ENCODE data around the gene MRPL33.
A peak's percentile ranks its signal among the peaks of the same experiment; 100 is the strongest.

Gene MRPL33

GRCh38 chr2:27738349-27739057 is 33.0 kb upstream of the MRPL33 start:
- DNase-seq: no peak
- no peak overlapping the region for H3K4ac ChIP-seq (ENCODE audit: low read depth, low read length)
- H3K79me2 ChIP-seq (ENCODE audit: control insufficient read depth, insufficient read depth, low read length, poor library complexity): peaks cover 4% of the 10 kb centered on the region
- no peaks in the 10 kb centered on the region for H3K36me3 ChIP-seq (ENCODE audit: control insufficient read depth in 1 of 2, insufficient read depth in 2 of 2, low read length in 2 of 2)
- H3K4me2 ChIP-seq (ENCODE audit: low read length): no peak overlapping the region
- peaks cover 4% of the 10 kb centered on the region for H3K9me3 ChIP-seq (ENCODE audit: insufficient read depth, low read depth, low read length)
- no peaks in the 10 kb centered on the region for H3K27me3 ChIP-seq (ENCODE audit: insufficient read depth, low read length)
- WGBS (ENCODE audit: extremely low coverage, insufficient coverage, insufficient read length): no CpG with 5 or more reads among the region's 13 CpGs
- no peak overlapping the region for H3K14ac ChIP-seq (ENCODE audit: low read length)
- no peak overlapping the region for H3K27ac ChIP-seq (ENCODE audit: low read depth, low read length)
- H3K18ac ChIP-seq (ENCODE audit: low read length): no peak overlapping the region
- no peak overlapping the region for H4K91ac ChIP-seq (ENCODE audit: low read depth, low read length)
- no peak overlapping the region for H4K8ac ChIP-seq (ENCODE audit: low read depth, low read length)
- no peak overlapping the region for H3K9ac ChIP-seq (ENCODE audit: low read length)
- no peak overlapping the region for H2AFZ ChIP-seq (ENCODE audit: insufficient read depth, low read length, poor library complexity)
- H2BK120ac ChIP-seq (ENCODE audit: insufficient read depth, low read length, poor library complexity): no peak overlapping the region
- H2BK5ac ChIP-seq (ENCODE audit: low read depth, low read length, poor library complexity): no peak overlapping the region
- H3K4me3 ChIP-seq (ENCODE audit: low read depth, low read length): no peak overlapping the region
- no peak overlapping the region for H2AK5ac ChIP-seq (ENCODE audit: low read length)
- peaks cover 4% of the 10 kb centered on the region for H3K79me1 ChIP-seq (ENCODE audit: low read length)
- H2BK12ac ChIP-seq (ENCODE audit: low read length): no peak overlapping the region
- H3K4me1 ChIP-seq (ENCODE audit: control insufficient read depth in 1 of 2, insufficient read depth in 2 of 2, low read length in 2 of 2): peaks cover 3 to 10% of the 10 kb centered on the region in 2 experiments
- no peak overlapping the region for H4K12ac ChIP-seq (ENCODE audit: low read depth, low read length)
- H3K23ac ChIP-seq (ENCODE audit: low read length): no peak overlapping the region

GRCh38 chr2:27739058-27739373 is 32.5 kb upstream of the MRPL33 start:
- no peak overlapping the region for H2AK5ac ChIP-seq (ENCODE audit: low read length)
- H3K9me3 ChIP-seq (ENCODE audit: insufficient read depth, low read depth, low read length): peaks cover 4% of the 10 kb centered on the region
- peaks cover 3 to 10% of the 10 kb centered on the region in 2 experiments for H3K4me1 ChIP-seq (ENCODE audit: control insufficient read depth in 1 of 2, insufficient read depth in 2 of 2, low read length in 2 of 2)
- no peak overlapping the region for H3K4me3 ChIP-seq (ENCODE audit: low read depth, low read length)
- no peak overlapping the region for H3K23ac ChIP-seq (ENCODE audit: low read length)
- no peak overlapping the region for H4K91ac ChIP-seq (ENCODE audit: low read depth, low read length)
- no peak overlapping the region for H2AFZ ChIP-seq (ENCODE audit: insufficient read depth, low read length, poor library complexity)
- H2BK120ac ChIP-seq (ENCODE audit: insufficient read depth, low read length, poor library complexity): no peak overlapping the region
- no peak overlapping the region for H3K9ac ChIP-seq (ENCODE audit: low read length)
- H3K36me3 ChIP-seq (ENCODE audit: control insufficient read depth in 1 of 2, insufficient read depth in 2 of 2, low read length in 2 of 2): no peaks in the 10 kb centered on the region
- H3K14ac ChIP-seq (ENCODE audit: low read length): no peak overlapping the region
- no CpG with 5 or more reads among the region's 4 CpGs for WGBS (ENCODE audit: extremely low coverage, insufficient coverage, insufficient read length)
- H4K8ac ChIP-seq (ENCODE audit: low read depth, low read length): no peak overlapping the region
- H4K12ac ChIP-seq (ENCODE audit: low read depth, low read length): no peak overlapping the region
- no peaks in the 10 kb centered on the region for H3K27me3 ChIP-seq (ENCODE audit: insufficient read depth, low read length)
- H3K18ac ChIP-seq (ENCODE audit: low read length): no peak overlapping the region
- H2BK12ac ChIP-seq (ENCODE audit: low read length): no peak overlapping the region
- H3K27ac ChIP-seq (ENCODE audit: low read depth, low read length): no peak overlapping the region
- H2BK5ac ChIP-seq (ENCODE audit: low read depth, low read length, poor library complexity): no peak overlapping the region
- no peak overlapping the region for H3K4ac ChIP-seq (ENCODE audit: low read depth, low read length)
- peaks cover 4% of the 10 kb centered on the region for H3K79me2 ChIP-seq (ENCODE audit: control insufficient read depth, insufficient read depth, low read length, poor library complexity)
- H3K79me1 ChIP-seq (ENCODE audit: low read length): peaks cover 4% of the 10 kb centered on the region
- H3K4me2 ChIP-seq (ENCODE audit: low read length): no peak overlapping the region
- DNase-seq: no peak

- DNase-seq: peak in 1 of 2 donors; percentile 21
These were observed 29.8 kb upstream of the MRPL33 start for GRCh38 chr2:27741673-27742072.

GRCh38 chr2:27742571-27742970 is 28.9 kb upstream of the MRPL33 start:
- no peak for DNase-seq
- Histone ChIP-seq H3K79me2 (ENCODE audit: control insufficient read depth, insufficient read depth, low read length, poor library complexity) (no peaks in the 10 kb centered on the region), H2BK12ac (ENCODE audit: low read length) (no peak overlapping the region), H3K9ac (ENCODE audit: low read length) (no peak overlapping the region), H3K4me3 (ENCODE audit: low read depth, low read length) (no peak overlapping the region), H4K91ac (ENCODE audit: low read depth, low read length) (no peak overlapping the region), H3K79me1 (ENCODE audit: low read length) (no peaks in the 10 kb centered on the region), H3K27ac (ENCODE audit: low read depth, low read length) (no peak overlapping the region), H3K14ac (ENCODE audit: low read length) (no peak overlapping the region), H3K4me1 (ENCODE audit: control insufficient read depth in 1 of 2, insufficient read depth in 2 of 2, low read length in 2 of 2) (no peaks in the 10 kb centered on the region), H3K4me2 (ENCODE audit: low read length) (no peak overlapping the region), H4K12ac (ENCODE audit: low read depth, low read length) (no peak overlapping the region), H4K8ac (ENCODE audit: low read depth, low read length) (no peak overlapping the region), H2AFZ (ENCODE audit: insufficient read depth, low read length, poor library complexity) (no peak overlapping the region), H3K18ac (ENCODE audit: low read length) (no peak overlapping the region), H3K36me3 (ENCODE audit: control insufficient read depth in 1 of 2, insufficient read depth in 2 of 2, low read length in 2 of 2) (no peaks in the 10 kb centered on the region), H2BK120ac (ENCODE audit: insufficient read depth, low read length, poor library complexity) (no peak overlapping the region), H3K4ac (ENCODE audit: low read depth, low read length) (no peak overlapping the region), H2BK5ac (ENCODE audit: low read depth, low read length, poor library complexity) (no peak overlapping the region), H3K9me3 (ENCODE audit: insufficient read depth, low read depth, low read length) (peaks cover 2% of the 10 kb centered on the region), H3K27me3 (ENCODE audit: insufficient read depth, low read length) (no peaks in the 10 kb centered on the region), H2AK5ac (ENCODE audit: low read length) (no peak overlapping the region), H3K23ac (ENCODE audit: low read length) (no peak overlapping the region)
- WGBS (ENCODE audit: extremely low coverage, insufficient coverage, insufficient read length): no CpG with 5 or more reads among the region's 9 CpGs

More at GRCh38 chr2:27741673-27742072, 29.8 kb upstream of the MRPL33 start:
- Histone ChIP-seq H4K91ac (ENCODE audit: low read depth, low read length) (no peak overlapping the region), H2AFZ (ENCODE audit: insufficient read depth, low read length, poor library complexity) (no peak overlapping the region), H3K18ac (ENCODE audit: low read length) (no peak overlapping the region), H3K79me1 (ENCODE audit: low read length) (no peaks in the 10 kb centered on the region), H2AK5ac (ENCODE audit: low read length) (no peak overlapping the region), H3K4me1 (ENCODE audit: control insufficient read depth in 1 of 2, insufficient read depth in 2 of 2, low read length in 2 of 2) (no peaks in the 10 kb centered on the region), H2BK5ac (ENCODE audit: low read depth, low read length, poor library complexity) (no peak overlapping the region), H3K4ac (ENCODE audit: low read depth, low read length) (no peak overlapping the region), H3K9me3 (ENCODE audit: insufficient read depth, low read depth, low read length) (peaks cover 2% of the 10 kb centered on the region), H2BK120ac (ENCODE audit: insufficient read depth, low read length, poor library complexity) (no peak overlapping the region), H3K4me3 (ENCODE audit: low read depth, low read length) (no peak overlapping the region), H3K23ac (ENCODE audit: low read length) (no peak overlapping the region), H3K79me2 (ENCODE audit: control insufficient read depth, insufficient read depth, low read length, poor library complexity) (no peaks in the 10 kb centered on the region), H3K9ac (ENCODE audit: low read length) (no peak overlapping the region), H4K12ac (ENCODE audit: low read depth, low read length) (no peak overlapping the region), H4K8ac (ENCODE audit: low read depth, low read length) (no peak overlapping the region), H3K14ac (ENCODE audit: low read length) (no peak overlapping the region), H2BK12ac (ENCODE audit: low read length) (no peak overlapping the region), H3K36me3 (ENCODE audit: control insufficient read depth in 1 of 2, insufficient read depth in 2 of 2, low read length in 2 of 2) (no peaks in the 10 kb centered on the region), H3K27ac (ENCODE audit: low read depth, low read length) (no peak overlapping the region), H3K27me3 (ENCODE audit: insufficient read depth, low read length) (no peaks in the 10 kb centered on the region), H3K4me2 (ENCODE audit: low read length) (no peak overlapping the region)
- no CpG with 5 or more reads among the region's 3 CpGs for WGBS (ENCODE audit: extremely low coverage, insufficient coverage, insufficient read length)

Measured in trophoblast cell (in vitro differentiated cells and primary cell).